OCI-LY7 (cell line): ENCODE data around the gene ALDH1A3. TPM values are rescaled to one million over a fixed set of nuclear protein-coding genes. Genes with fewer than 3 reads are reported as not detected.
A peak's percentile ranks its signal among the peaks of the same experiment; 100 is the strongest.

Source experiments
- BruUV-seq: library from RNA; stranded (reverse); fragments of 400-500 nt; replicated peaks from 2 replicates; lab custom pipeline; 2021; lab: Mats Ljungman, UMichigan
- CTCF ChIA-PET: fragments of 300-600 bp; sonication (Branson Sonifier 250); formaldehyde crosslinking; loops from one replicate; lab custom pipeline; 2022; ENCODE audit warnings: antibody characterized with exemption; ENCODE audit not compliant: unreplicated experiment; lab: Charles Lee
- POLR2A ChIA-PET: fragments of 300-600 bp; sonication (Branson Sonifier 250); formaldehyde crosslinking; loops from one replicate; lab custom pipeline; 2022; ENCODE audit warnings: antibody characterized with exemption; lab: Charles Lee
- DNase-seq: peaks from one replicate; pipeline ENCODE4 v3.0.0-alpha.2; 2015; ENCODE audit warnings: low spot score
- H2AFZ ChIP-seq: fragments of 200-600 bp; sonication (generic), shearing (Covaris generic); 2 replicates; pipeline ENCODE4 v1.6.1; 2014; ENCODE audit warnings: mild to moderate bottlenecking, antibody characterized with exemption, low read length, moderate library complexity
- H3K27ac ChIP-seq: fragments of 200-600 bp; sonication (generic); 2 replicates; pipeline ENCODE4 v1.5.1; 2014; ENCODE audit warnings: mixed run types, low read depth, mild to moderate bottlenecking, moderate library complexity, low read length, inconsistent platforms; ENCODE audit not compliant: poor library complexity, severe bottlenecking
- H3K36me3 ChIP-seq: fragments of 200-600 bp; sonication (generic); 2 replicates; pipeline ENCODE4 v1.6.1; 2014; ENCODE audit warnings: mild to moderate bottlenecking, antibody characterized with exemption, low read length, moderate library complexity, mixed read lengths; ENCODE audit not compliant: insufficient read depth
- H3K4me1 ChIP-seq: fragments of 200-600 bp; sonication (generic); 2 replicates; pipeline ENCODE4 v1.5.1; 2014; ENCODE audit warnings: mild to moderate bottlenecking, low read length; ENCODE audit not compliant: insufficient read depth, poor library complexity, severe bottlenecking
- H3K4me2 ChIP-seq: fragments of 200-600 bp; sonication (generic); 2 replicates; pipeline ENCODE4 v1.6.1; 2014; ENCODE audit warnings: mild to moderate bottlenecking, low read length
- H3K4me3 ChIP-seq: fragments of 200-600 bp; sonication (generic); 2 replicates; pipeline ENCODE4 v1.5.1; 2014; ENCODE audit warnings: mild to moderate bottlenecking, low read depth, low read length; ENCODE audit not compliant: poor library complexity, severe bottlenecking
- H3K79me2 ChIP-seq: fragments of 200-600 bp; sonication (generic); 2 replicates; pipeline ENCODE4 v1.6.1; 2016; ENCODE audit warnings: low read depth, mild to moderate bottlenecking, low read length, moderate library complexity, mixed read lengths; ENCODE audit not compliant: insufficient read depth
- H3K9me2 ChIP-seq: fragments of 200-600 bp; sonication (generic); 2 replicates; pipeline ENCODE4 v1.6.1; 2016; ENCODE audit warnings: mild to moderate bottlenecking, low read length, mixed read lengths; ENCODE audit not compliant: insufficient read depth
- H3K9me3 ChIP-seq: fragments of 200-600 bp; sonication (generic); 2 replicates; pipeline ENCODE4 v1.6.1; 2014; ENCODE audit warnings: mild to moderate bottlenecking, mixed run types, low read length, mixed read lengths
- H4K20me1 ChIP-seq: fragments of 200-600 bp; sonication (generic); 2 replicates; pipeline ENCODE4 v1.6.1; 2014; ENCODE audit warnings: mild to moderate bottlenecking, antibody characterized with exemption, low read length, moderate library complexity, mixed read lengths; ENCODE audit not compliant: insufficient read depth
- CTCF ChIP-seq: fragments of 200-600 bp; sonication (generic); conservative IDR thresholded peaks from 2 replicates; pipeline ENCODE4 v1.5.1; 2014; ENCODE audit warnings: mild to moderate bottlenecking, antibody characterized with exemption, low read length, moderate library complexity, mixed read lengths
- EZH2phosphoT487 ChIP-seq: fragments of 200-600 bp; sonication (generic); IDR thresholded peaks from 2 replicates; pipeline ENCODE4 v1.6.1; 2018; ENCODE audit warnings: low read depth, borderline replicate concordance, mild to moderate bottlenecking, mixed run types, antibody characterized with exemption, low read length, moderate library complexity, mixed read lengths
- intact Hi-C: fragments of 100-400 bp; cut with micrococcal nuclease; formaldehyde crosslinking; loops from one replicate; pipeline ENCODE4 v1.10.0; 2022; ENCODE audit not compliant: unreplicated experiment
- total RNA-seq, 2 experiments: library from RNA; depleted of rRNA in 1 of 2; stranded (reverse); fragments of >200 nt in 1 of 2; shearing (Covaris generic) in 1 of 2; gene quantifications; 2 replicates each; pipeline ENCODE4 v1.2.3, GENCODE V29; 2014 to 2022

The ALDH1A3 gene
- total RNA-seq, 2 experiments from 2014 or later: not detected

GRCh38 chr15:100934166-100934565, 54.5 kb downstream of the ALDH1A3 start:
- peak overlapping the region; percentile 62 for H3K4me2 ChIP-seq
- H3K36me3 ChIP-seq: peaks cover 89% of the 10 kb centered on the region
- ChIA-PET POLR2A (interaction anchor here (0.7 to 2.1 kb wide), 5 partner anchors 10 to 362 kb away, joined by 3 to 16 read pairs (median 7); partner anchors contain the start of gene LRRK1), CTCF (interaction anchor here (0.9 to 1.6 kb wide), 2 partner anchors 17 to 75 kb away, joined by 3 to 5 read pairs; no protein-coding TSS in a partner anchor)
- H2AFZ ChIP-seq: no peak overlapping the region
- TF ChIP-seq EZH2phosphoT487 (no peak), CTCF (no peak)
- H3K4me3 ChIP-seq: peak overlapping the region; percentile 9
- BruUV-seq: no TSS peak
- peaks cover 95% of the 10 kb centered on the region for H3K4me1 ChIP-seq
- peaks cover 92% of the 10 kb centered on the region for H3K79me2 ChIP-seq
- intact Hi-C loops: no loop called here
- peak overlapping the region; percentile 99 for H3K27ac ChIP-seq
- no peaks in the 10 kb centered on the region for H4K20me1 ChIP-seq
- peaks cover 2% of the 10 kb centered on the region; the same call in 1 of the 2 replicates for H3K9me3 ChIP-seq
- no peaks in the 10 kb centered on the region for H3K9me2 ChIP-seq
- DNase-seq: no peak

- peaks cover 95% of the 10 kb centered on the region for H3K4me1 ChIP-seq
- BruUV-seq: no TSS peak
- intact Hi-C loops: no loop called here
- ChIA-PET CTCF (interaction anchor here (0.5 to 1.6 kb wide), 4 partner anchors 15 to 67 kb away, joined by 3 to 5 read pairs (median 3); partner anchors contain the start of gene LRRK1), POLR2A (interaction anchor here (0.7 to 2.1 kb wide), 6 partner anchors 11 to 361 kb away, joined by 3 to 16 read pairs (median 7); partner anchors contain the start of gene LRRK1)
- no peaks in the 10 kb centered on the region for H3K9me2 ChIP-seq
- DNase-seq: peak; percentile 80
- H3K9me3 ChIP-seq: peaks cover 8% of the 10 kb centered on the region; the same call in 1 of the 2 replicates
- no peaks in the 10 kb centered on the region for H4K20me1 ChIP-seq
- H3K4me2 ChIP-seq: peak overlapping the region; percentile 62
- H3K79me2 ChIP-seq: peaks cover 93% of the 10 kb centered on the region
- no peak overlapping the region for H2AFZ ChIP-seq
- TF ChIP-seq CTCF (peak; percentile 68), EZH2phosphoT487 (no peak)
- H3K36me3 ChIP-seq: peaks cover 90% of the 10 kb centered on the region
- H3K27ac ChIP-seq: peak overlapping the region; percentile 99
- peak overlapping the region; percentile 20 for H3K4me3 ChIP-seq
Observed at GRCh38 chr15:100934726-100935125, 55.1 kb downstream of the ALDH1A3 start.

GRCh38 chr15:100937171-100937570, 57.5 kb downstream of the ALDH1A3 start:
- no peak overlapping the region for H3K27ac ChIP-seq
- peaks cover 99% of the 10 kb centered on the region for H3K79me2 ChIP-seq
- DNase-seq: no peak
- TF ChIP-seq CTCF (no peak), EZH2phosphoT487 (no peak)
- no peaks in the 10 kb centered on the region for H3K9me2 ChIP-seq
- BruUV-seq: no TSS peak
- no peak overlapping the region for H3K4me2 ChIP-seq
- CTCF ChIA-PET: no interaction called here
- H3K4me3 ChIP-seq: no peak overlapping the region
- H3K9me3 ChIP-seq: peaks cover 14% of the 10 kb centered on the region; the same call in 1 of the 2 replicates
- H4K20me1 ChIP-seq: peaks cover 3% of the 10 kb centered on the region; the same call in 1 of the 2 replicates
- POLR2A ChIA-PET: interaction anchor here (0.9 to 1.8 kb wide), 4 partner anchors 8 to 21 kb away, joined by 3 to 6 read pairs (median 4); no protein-coding TSS in a partner anchor
- peaks cover 95% of the 10 kb centered on the region for H3K4me1 ChIP-seq
- intact Hi-C loops: no loop called here
- peaks cover 95% of the 10 kb centered on the region for H3K36me3 ChIP-seq
- H2AFZ ChIP-seq: no peak overlapping the region
